Measurements from ENCODE around the gene CROCC2.
"Not testable (repeated sequence)": the region's sequence is repeated elsewhere in the genome, so short reads cannot be mapped to it uniquely, and the experiment has no call there.

Gene CROCC2

GRCh38 chr2:240972201-240972600 lies 66.1 kb downstream of the CROCC2 start:
- no peak for DNase-seq (ENCODE audit: low read depth in 1 of 2, low spot score in 1 of 2)
- TF ChIP-seq CTCF (IDR thresholded peaks at IDR 0.05; ENCODE audit: insufficient read depth, low read length) (no peak), GABPA (IDR thresholded peaks at IDR 0.05; ENCODE audit: low read depth) (no peak), SPI1 (IDR thresholded peaks at IDR 0.05; ENCODE audit: borderline replicate concordance, low read depth) (no peak), POLR2AphosphoS5 (IDR thresholded peaks at IDR 0.05; ENCODE audit: low read depth) (no peak), REST (IDR thresholded peaks at IDR 0.05; ENCODE audit: insufficient replicate concordance, low read depth) (no peak)
- H3K27ac ChIP-seq (replicated peaks), result no peak overlapping the region
- no peak overlapping the region for H3K4me3 ChIP-seq (replicated peaks; ENCODE audit: insufficient read depth, low read length)
- no peaks in the 10 kb centered on the region for H3K27me3 ChIP-seq (ENCODE audit: insufficient read depth, poor library complexity, severe bottlenecking)

- H3K27me3 ChIP-seq (ENCODE audit: insufficient read depth, poor library complexity, severe bottlenecking), result no peaks in the 10 kb centered on the region
- H3K4me3 ChIP-seq (replicated peaks; ENCODE audit: insufficient read depth, low read length), result no peak overlapping the region
- DNase-seq (ENCODE audit: low read depth in 1 of 2, low spot score in 1 of 2), result no peak
- H3K27ac ChIP-seq (replicated peaks), result no peak overlapping the region
- TF ChIP-seq GABPA (IDR thresholded peaks at IDR 0.05; ENCODE audit: low read depth) (no peak), POLR2AphosphoS5 (IDR thresholded peaks at IDR 0.05; ENCODE audit: low read depth) (no peak), CTCF (IDR thresholded peaks at IDR 0.05; ENCODE audit: insufficient read depth, low read length) (no peak)
These were observed 66.7 kb downstream of the CROCC2 start for GRCh38 chr2:240972636-240973521.

- TF ChIP-seq GABPA (IDR thresholded peaks at IDR 0.05; ENCODE audit: low read depth) (no peak), REST (IDR thresholded peaks at IDR 0.05; ENCODE audit: insufficient replicate concordance, low read depth) (no peak), SPI1 (IDR thresholded peaks at IDR 0.05; ENCODE audit: borderline replicate concordance, low read depth) (no peak), POLR2AphosphoS5 (IDR thresholded peaks at IDR 0.05; ENCODE audit: low read depth) (no peak), CTCF (IDR thresholded peaks at IDR 0.05; ENCODE audit: insufficient read depth, low read length) (no peak)
- H3K27me3 ChIP-seq (ENCODE audit: insufficient read depth, poor library complexity, severe bottlenecking), result no peaks in the 10 kb centered on the region
- H3K27ac ChIP-seq (replicated peaks), result no peak overlapping the region
- DNase-seq (ENCODE audit: low read depth in 1 of 2, low spot score in 1 of 2), result no peak
- H3K4me3 ChIP-seq (replicated peaks; ENCODE audit: insufficient read depth, low read length), result no peak overlapping the region
These were observed 68.8 kb downstream of the CROCC2 start for GRCh38 chr2:240974771-240975572.

GRCh38 chr2:240975903-240976302 lies 69.8 kb downstream of the CROCC2 start:
- H3K4me3 ChIP-seq (replicated peaks; ENCODE audit: insufficient read depth, low read length); DNase-seq (ENCODE audit: low read depth in 1 of 2, low spot score in 1 of 2); H3K27ac ChIP-seq (replicated peaks); H3K27me3 ChIP-seq (ENCODE audit: insufficient read depth, poor library complexity, severe bottlenecking): not testable (repeated sequence)

Measured in HL-60 (cell line).